Inferior parietal cortex (tissue), 1 donor: Measurements from ENCODE around the gene COBLL1.
"Not testable (repeated sequence)": the region's sequence is repeated elsewhere in the genome, so short reads cannot be mapped to it uniquely, and the experiment has no call there.

ENCODE experiments used
- DNase-seq: peaks from one replicate; pipeline ENCODE4 v3.0.0-alpha.2; 2016; ENCODE audit errors: extremely low spot score

Gene COBLL1

GRCh38 chr2:164841719-164842623, at the start of gene COBLL1:
Gene COBLL1, minus strand, starts transcription at chr2:164841823. Its CDS starts 627 bp downstream, at chr2:164841196.
- DNase-seq, result no peak

- DNase-seq, result no peak
Observed at GRCh38 chr2:164890544-164890943, 48.9 kb upstream of the COBLL1 start.

GRCh38 chr2:164888592-164888991, 47.0 kb upstream of the COBLL1 start:
- no peak for DNase-seq

GRCh38 chr2:164887434-164888144, 46.0 kb upstream of the COBLL1 start:
- DNase-seq, result no peak

- no peak for DNase-seq
Observed at GRCh38 chr2:164882276-164882675, 40.7 kb upstream of the COBLL1 start.

GRCh38 chr2:164881524-164881923, 39.9 kb upstream of the COBLL1 start:
- no peak for DNase-seq

- DNase-seq, result no peak
Observed at GRCh38 chr2:164879901-164880535, 38.4 kb upstream of the COBLL1 start.

- no peak for DNase-seq
Observed at GRCh38 chr2:164877927-164878326, 36.3 kb upstream of the COBLL1 start.

GRCh38 chr2:164877169-164877568, 35.5 kb upstream of the COBLL1 start:
- DNase-seq, result no peak

GRCh38 chr2:164875334-164876205, 33.9 kb upstream of the COBLL1 start:
- no peak for DNase-seq

GRCh38 chr2:164873210-164873908, 31.7 kb upstream of the COBLL1 start:
- DNase-seq, result no peak

- DNase-seq, result no peak
Observed at GRCh38 chr2:164871404-164871803, 29.8 kb upstream of the COBLL1 start.

GRCh38 chr2:164869420-164869772, 27.8 kb upstream of the COBLL1 start:
- no peak for DNase-seq

- no peak for DNase-seq
Observed at GRCh38 chr2:164868563-164869419, 27.2 kb upstream of the COBLL1 start.

GRCh38 chr2:164867779-164868397, 26.3 kb upstream of the COBLL1 start:
- DNase-seq, result no peak

GRCh38 chr2:164866381-164866780, 24.8 kb upstream of the COBLL1 start:
- DNase-seq, result not testable (repeated sequence)

- DNase-seq, result no peak
Observed at GRCh38 chr2:164860694-164861042, 19.0 kb upstream of the COBLL1 start.

- not testable (repeated sequence) for DNase-seq
Observed at GRCh38 chr2:164859906-164860693, 18.5 kb upstream of the COBLL1 start.
